ENCODE results near the gene FABP3. TPM values are rescaled to one million over a fixed set of nuclear protein-coding genes. Genes with fewer than 3 reads are reported as not detected.
A peak's percentile ranks its signal among the peaks of the same experiment; 100 is the strongest.

Gene FABP3
- total RNA-seq, 1 experiment from 2014 or later = 0.49 TPM

DNA sequence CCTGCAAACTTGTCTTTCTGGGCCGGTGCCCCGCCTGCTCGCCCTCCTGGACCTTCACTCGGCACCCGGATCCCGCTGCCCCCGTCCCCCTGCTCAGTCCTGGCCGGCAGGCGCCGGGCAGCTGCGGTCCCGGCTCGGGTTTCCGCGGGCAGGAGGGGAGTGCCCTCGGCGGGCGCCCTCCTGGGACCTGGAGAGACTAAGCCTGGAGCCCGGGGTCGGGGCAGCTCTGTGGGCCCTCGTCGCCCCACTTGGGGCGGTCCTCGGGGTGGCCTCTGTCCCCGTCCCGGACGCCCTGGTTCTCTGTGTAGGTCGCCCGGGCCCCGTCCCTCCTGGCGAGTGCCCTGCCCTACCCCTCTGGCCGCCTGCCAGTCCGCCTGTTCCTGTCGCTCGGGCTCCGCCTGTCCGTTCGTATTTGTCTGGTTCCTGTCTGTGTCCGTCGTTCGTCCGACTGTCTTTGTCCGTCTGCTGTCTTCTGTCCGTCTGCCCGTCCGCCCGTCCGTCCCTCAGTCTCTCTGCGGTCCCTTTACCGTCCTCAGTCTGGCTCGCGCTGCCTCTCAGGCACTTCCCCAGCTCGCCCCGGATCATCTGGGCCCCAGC lies 40.6 kb upstream of the FABP3 start:
- no peaks in the 10 kb centered on the region for H3K9me3 ChIP-seq (ENCODE audit: control insufficient read depth, insufficient read depth, low read depth, low read length)
- TF ChIP-seq, protein P1, sequence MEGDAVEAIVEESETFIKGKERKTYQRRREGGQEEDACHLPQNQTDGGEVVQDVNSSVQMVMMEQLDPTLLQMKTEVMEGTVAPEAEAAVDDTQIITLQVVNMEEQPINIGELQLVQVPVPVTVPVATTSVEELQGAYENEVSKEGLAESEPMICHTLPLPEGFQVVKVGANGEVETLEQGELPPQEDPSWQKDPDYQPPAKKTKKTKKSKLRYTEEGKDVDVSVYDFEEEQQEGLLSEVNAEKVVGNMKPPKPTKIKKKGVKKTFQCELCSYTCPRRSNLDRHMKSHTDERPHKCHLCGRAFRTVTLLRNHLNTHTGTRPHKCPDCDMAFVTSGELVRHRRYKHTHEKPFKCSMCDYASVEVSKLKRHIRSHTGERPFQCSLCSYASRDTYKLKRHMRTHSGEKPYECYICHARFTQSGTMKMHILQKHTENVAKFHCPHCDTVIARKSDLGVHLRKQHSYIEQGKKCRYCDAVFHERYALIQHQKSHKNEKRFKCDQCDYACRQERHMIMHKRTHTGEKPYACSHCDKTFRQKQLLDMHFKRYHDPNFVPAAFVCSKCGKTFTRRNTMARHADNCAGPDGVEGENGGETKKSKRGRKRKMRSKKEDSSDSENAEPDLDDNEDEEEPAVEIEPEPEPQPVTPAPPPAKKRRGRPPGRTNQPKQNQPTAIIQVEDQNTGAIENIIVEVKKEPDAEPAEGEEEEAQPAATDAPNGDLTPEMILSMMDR (IDR thresholded peaks at IDR 0.05) = no peak
- TF ChIP-seq SIN3A (IDR thresholded peaks at IDR 0.05; ENCODE audit: borderline replicate concordance, insufficient read depth, low read depth, low read length) (0 out of 2 replicates have a peak, but pooled peaks have one; percentile 36), TCF7L2 (IDR thresholded peaks at IDR 0.05; ENCODE audit: low read depth, low read length) (no peak)
- no TSS peak for BruUV-seq (replicated peaks)
- in situ Hi-C loops (cut with HindIII; ENCODE audit: low pct_unique_long_range_greater_than_20kb, low sequenced_read_pairs) (no loop called here), intact Hi-C loops (cut with micrococcal nuclease; ENCODE audit: unreplicated experiment) (no loop called here)
- ChIA-PET POLR2A (no interaction called here), CTCF (no interaction called here)
- peak overlapping the region; percentile 62 to 66 for H3K4me3 ChIP-seq (ENCODE audit: low read depth in 2 of 2, low read length in 2 of 2)
- peaks cover 2% of the 10 kb centered on the region; the same call in 1 of the 2 replicates for H3K36me3 ChIP-seq (ENCODE audit: control insufficient read depth, insufficient read depth, low read length)
- no peaks in the 10 kb centered on the region for H3K27me3 ChIP-seq (ENCODE audit: control insufficient read depth, insufficient read depth, low read length)
- peak; percentile 76 for ATAC-seq
- H3K4me1 ChIP-seq (ENCODE audit: control insufficient read depth, insufficient read depth, low read length) = no peaks in the 10 kb centered on the region; the same call in 1 of the 2 replicates
- peak overlapping the region; percentile 44; the same call in 1 of the 2 replicates for H3K27ac ChIP-seq (ENCODE audit: low read length)
- no peak for DNase-seq (ENCODE audit: low read depth, low spot score)

DNA sequence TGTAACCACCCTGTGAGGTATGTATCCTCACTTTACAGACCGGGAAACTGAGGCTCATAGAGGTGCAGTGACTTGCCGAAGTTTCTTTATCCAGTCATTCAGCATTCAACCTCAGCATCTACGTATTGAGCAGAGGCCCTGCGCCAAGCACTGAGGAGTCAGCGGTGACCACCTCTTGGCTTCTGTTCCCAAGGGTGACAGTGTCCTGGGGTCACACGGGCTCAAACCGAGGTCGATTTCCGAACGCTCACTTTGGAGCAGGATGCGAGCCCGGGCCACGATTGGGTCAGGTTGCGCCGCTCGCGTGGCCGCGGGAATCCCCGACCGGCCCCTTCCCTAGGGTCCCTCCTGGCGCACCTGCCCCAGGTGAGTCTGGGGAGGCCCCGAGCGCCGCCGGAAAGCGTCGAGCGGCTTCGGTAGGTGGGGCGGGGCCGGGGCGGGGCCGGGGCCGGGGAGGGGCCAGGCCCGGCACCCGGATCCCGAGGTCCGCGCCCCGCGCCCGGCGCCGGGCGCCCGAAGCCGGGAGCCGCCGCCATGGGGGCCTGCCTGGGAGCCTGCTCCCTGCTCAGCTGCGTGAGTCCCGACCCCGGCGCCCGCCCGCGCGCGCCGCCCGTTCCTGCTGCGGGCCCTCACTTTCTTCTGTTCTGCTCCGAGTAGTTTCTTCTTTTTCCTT lies 40.0 kb upstream of the FABP3 start, which contains the start of gene SERINC2:
Gene SERINC2 (plus strand): TSS at position 482 of the 673 bp plus-strand sequence. CDS start 53 bp downstream, at position 535.
- Histone ChIP-seq H3K27ac (ENCODE audit: low read length) (peak within 1 kb of the TSS; percentile 44; the same call in 1 of the 2 replicates), H3K9me3 (ENCODE audit: control insufficient read depth, insufficient read depth, low read depth, low read length) (no peaks in the 10 kb centered on the region), H3K4me1 (ENCODE audit: control insufficient read depth, insufficient read depth, low read length) (no peaks in the 10 kb centered on the region; the same call in 1 of the 2 replicates), H3K36me3 (ENCODE audit: control insufficient read depth, insufficient read depth, low read length) (peaks cover 2% of the 10 kb centered on the region; the same call in 1 of the 2 replicates), H3K27me3 (ENCODE audit: control insufficient read depth, insufficient read depth, low read length) (no peaks in the 10 kb centered on the region), H3K4me3 (ENCODE audit: low read depth in 2 of 2, low read length in 2 of 2) (peak within 1 kb of the TSS; percentile 62 to 66)
- CTCF ChIA-PET = no interaction called here
- POLR2A ChIA-PET = no interaction called here
- intact Hi-C loops (cut with micrococcal nuclease; ENCODE audit: unreplicated experiment) (no loop called here), in situ Hi-C loops (cut with HindIII; ENCODE audit: low pct_unique_long_range_greater_than_20kb, low sequenced_read_pairs) (no loop called here)
- no TSS peak for BruUV-seq (replicated peaks)
- ATAC-seq (peak; percentile 80), DNase-seq (ENCODE audit: low read depth, low spot score) (no peak)
- TF ChIP-seq, protein P2, sequence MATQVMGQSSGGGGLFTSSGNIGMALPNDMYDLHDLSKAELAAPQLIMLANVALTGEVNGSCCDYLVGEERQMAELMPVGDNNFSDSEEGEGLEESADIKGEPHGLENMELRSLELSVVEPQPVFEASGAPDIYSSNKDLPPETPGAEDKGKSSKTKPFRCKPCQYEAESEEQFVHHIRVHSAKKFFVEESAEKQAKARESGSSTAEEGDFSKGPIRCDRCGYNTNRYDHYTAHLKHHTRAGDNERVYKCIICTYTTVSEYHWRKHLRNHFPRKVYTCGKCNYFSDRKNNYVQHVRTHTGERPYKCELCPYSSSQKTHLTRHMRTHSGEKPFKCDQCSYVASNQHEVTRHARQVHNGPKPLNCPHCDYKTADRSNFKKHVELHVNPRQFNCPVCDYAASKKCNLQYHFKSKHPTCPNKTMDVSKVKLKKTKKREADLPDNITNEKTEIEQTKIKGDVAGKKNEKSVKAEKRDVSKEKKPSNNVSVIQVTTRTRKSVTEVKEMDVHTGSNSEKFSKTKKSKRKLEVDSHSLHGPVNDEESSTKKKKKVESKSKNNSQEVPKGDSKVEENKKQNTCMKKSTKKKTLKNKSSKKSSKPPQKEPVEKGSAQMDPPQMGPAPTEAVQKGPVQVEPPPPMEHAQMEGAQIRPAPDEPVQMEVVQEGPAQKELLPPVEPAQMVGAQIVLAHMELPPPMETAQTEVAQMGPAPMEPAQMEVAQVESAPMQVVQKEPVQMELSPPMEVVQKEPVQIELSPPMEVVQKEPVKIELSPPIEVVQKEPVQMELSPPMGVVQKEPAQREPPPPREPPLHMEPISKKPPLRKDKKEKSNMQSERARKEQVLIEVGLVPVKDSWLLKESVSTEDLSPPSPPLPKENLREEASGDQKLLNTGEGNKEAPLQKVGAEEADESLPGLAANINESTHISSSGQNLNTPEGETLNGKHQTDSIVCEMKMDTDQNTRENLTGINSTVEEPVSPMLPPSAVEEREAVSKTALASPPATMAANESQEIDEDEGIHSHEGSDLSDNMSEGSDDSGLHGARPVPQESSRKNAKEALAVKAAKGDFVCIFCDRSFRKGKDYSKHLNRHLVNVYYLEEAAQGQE (IDR thresholded peaks at IDR 0.05; ENCODE audit: insufficient read depth in 1 of 2, low read depth in 2 of 2, low read length in 1 of 2) = no peak
- TF ChIP-seq POLR2AphosphoS5 (IDR thresholded peaks at IDR 0.05; ENCODE audit: low read depth, low read length) (no peak), TCF7L2 (IDR thresholded peaks at IDR 0.05; ENCODE audit: low read depth, low read length) (no peak), SIN3A (IDR thresholded peaks at IDR 0.05; ENCODE audit: borderline replicate concordance, insufficient read depth, low read depth, low read length) (no peak)
- TF ChIP-seq, protein P1 (IDR thresholded peaks at IDR 0.05) = no peak
